SK-N-SH (cell line): ENCODE results near the gene FYN. TPM values are rescaled to one million over a fixed set of nuclear protein-coding genes. Genes with fewer than 3 reads are reported as not detected.

Experiments
- CTCF ChIA-PET: fragments of 300-600, 350-600 bp; formaldehyde crosslinking; extraction: SDS; loops from one replicate; lab custom pipeline; 2021; lab: Yijun Ruan, JAX
- POLR2A ChIA-PET: fragments of 350-600 bp; sonication (Branson Sonifier 250); formaldehyde crosslinking; extraction: SDS; loops from one replicate; lab custom pipeline; 2020; ENCODE audit warnings: antibody characterized with exemption, inconsistent platforms; lab: Yijun Ruan, JAX
- DNase-seq: peaks from one replicate; pipeline ENCODE4 v3.0.0; 2012
- H2AFZ ChIP-seq: fragments of 200-600 bp; sonication (generic); 2 replicates; pipeline ENCODE4 v1.8.1; 2016; ENCODE audit warnings: antibody characterized with exemption, mild to moderate bottlenecking, low read depth
- H3F3A ChIP-seq: fragments of 200-600 bp; sonication (generic); replicated peaks from 2 replicates; pipeline ENCODE3; 2016; ENCODE audit warnings: antibody characterized with exemption, mild to moderate bottlenecking; ENCODE audit not compliant: insufficient read depth
- H3K27ac ChIP-seq, 2 experiments: fragments of 200-500 bp in 1 of 2; fragments of 200-600 bp in 1 of 2; sonication (Bioruptor generic) in 1 of 2; sonication (generic), shearing (Covaris generic) in 1 of 2; 2 replicates each; pipeline versions ENCODE4 v1.5.1 to v1.6.1; 2014 to 2016; ENCODE audit warnings: low read depth in 2 of 2, inconsistent platforms in 1 of 2, low read length in 1 of 2, mild to moderate bottlenecking in 1 of 2, mixed read lengths in 1 of 2
- H3K27me3 ChIP-seq: fragments of 200-600 bp; sonication (generic), shearing (Covaris generic); 2 replicates; pipeline ENCODE4 v1.6.1; 2016; ENCODE audit warnings: mixed run types; ENCODE audit not compliant: insufficient read depth
- H3K36me3 ChIP-seq, 2 experiments: fragments of 200-500 bp in 1 of 2; fragments of 200-600 bp in 1 of 2; sonication (Bioruptor generic) in 1 of 2; sonication (generic) in 1 of 2; replicated peaks in 1 of 2; 2 replicates each; pipeline versions ENCODE3 to v1.5.1; 2014 to 2016; ENCODE audit warnings: low read length in 1 of 2, mild to moderate bottlenecking in 1 of 2; ENCODE audit not compliant: insufficient read depth in 2 of 2, control insufficient read depth in 1 of 2
- H3K4me1 ChIP-seq, 2 experiments: fragments of 200-500 bp in 1 of 2; fragments of 200-600 bp in 1 of 2; sonication (Bioruptor generic) in 1 of 2; sonication (generic), shearing (Covaris generic) in 1 of 2; 2 replicates each; pipeline versions ENCODE4 v1.5.1 to v1.6.1; 2014 to 2016; ENCODE audit warnings: low read depth in 1 of 2, low read length in 1 of 2, mixed run types in 1 of 2; ENCODE audit not compliant: insufficient read depth in 2 of 2, control insufficient read depth in 1 of 2
- H3K4me2 ChIP-seq: fragments of 200-600 bp; sonication (generic), shearing (Covaris generic); 2 replicates; pipeline ENCODE4 v1.6.1; 2017; ENCODE audit warnings: mixed run types
- H3K4me3 ChIP-seq, 2 experiments: fragments of 200-500 bp in 1 of 2; fragments of 200-600 bp in 1 of 2; sonication (Bioruptor generic) in 1 of 2; sonication (generic), shearing (Covaris generic) in 1 of 2; 2 replicates each; pipeline versions ENCODE4 v1.5.1 to v1.8.1; 2014 to 2016; ENCODE audit warnings: low read depth in 2 of 2, inconsistent platforms in 1 of 2, low read length in 1 of 2, mild to moderate bottlenecking in 1 of 2, mixed read lengths in 1 of 2, moderate library complexity in 1 of 2
- H3K79me2 ChIP-seq: fragments of 200-600 bp; sonication (generic); 2 replicates; pipeline ENCODE4 v1.8.1; 2017; ENCODE audit warnings: mild to moderate bottlenecking; ENCODE audit not compliant: insufficient read depth
- H3K9ac ChIP-seq: fragments of 200-600 bp; sonication (generic); 2 replicates; pipeline ENCODE4 v1.6.1; 2017; ENCODE audit warnings: mixed run types
- H3K9me2 ChIP-seq: fragments of 200-600 bp; sonication (generic); 2 replicates; pipeline ENCODE4 v1.6.1; 2017; ENCODE audit warnings: mixed run types
- H3K9me3 ChIP-seq: fragments of 200-600 bp; sonication (generic); 2 replicates; pipeline ENCODE4 v1.6.1; 2017; ENCODE audit warnings: mixed run types, mild to moderate bottlenecking, moderate library complexity
- H4K20me1 ChIP-seq: fragments of 200-600 bp; sonication (generic); 2 replicates; pipeline ENCODE4 v1.6.1; 2017; ENCODE audit warnings: mild to moderate bottlenecking, mixed run types; ENCODE audit not compliant: insufficient read depth
- ELF1 ChIP-seq: IDR thresholded peaks from 2 replicates; pipeline ENCODE4 v1.4.0; 2012
- EP300 ChIP-seq, 2 experiments: IDR thresholded peaks; 2 replicates each; pipeline versions ENCODE4 v1.4.0 to v1.6.1; 2012; ENCODE audit warnings: borderline replicate concordance in 1 of 2, low read depth in 1 of 2, low read length in 1 of 2
- FOSL2 ChIP-seq: IDR thresholded peaks from 2 replicates; pipeline ENCODE4 v1.4.0; 2012; ENCODE audit warnings: low read depth, mild to moderate bottlenecking, moderate library complexity, borderline replicate concordance
- FOXM1 ChIP-seq: IDR thresholded peaks from 2 replicates; pipeline ENCODE4 v1.4.0; 2012; ENCODE audit warnings: low read depth, mild to moderate bottlenecking
- GABPA ChIP-seq: IDR thresholded peaks from 2 replicates; pipeline ENCODE4 v1.4.0; 2012; ENCODE audit warnings: low read depth, mild to moderate bottlenecking
- JUND ChIP-seq: IDR thresholded peaks from 2 replicates; pipeline ENCODE4 v1.4.0; 2012
- NFIC ChIP-seq: IDR thresholded peaks from 2 replicates; pipeline ENCODE4 v1.4.0; 2012; ENCODE audit warnings: borderline replicate concordance
- POLR2AphosphoS5 ChIP-seq: IDR thresholded peaks from 2 replicates; pipeline ENCODE4 v1.6.1; 2012; ENCODE audit warnings: low read depth, low read length
- RAD21 ChIP-seq: IDR thresholded peaks from 2 replicates; pipeline ENCODE4 v1.6.1; 2012; ENCODE audit warnings: mild to moderate bottlenecking, low read length
- RCOR1 ChIP-seq: fragments of 150-350 bp; IDR thresholded peaks from 2 replicates; pipeline ENCODE4 v1.6.1; 2017; ENCODE audit warnings: antibody characterized with exemption, low read length
- RFX5 ChIP-seq: IDR thresholded peaks from 2 replicates; pipeline ENCODE4 v1.6.1; 2012; ENCODE audit warnings: mild to moderate bottlenecking, improper control_type of control experiment, low read length
- SMC3 ChIP-seq: IDR thresholded peaks from 2 replicates; pipeline ENCODE4 v1.6.1; 2012; ENCODE audit warnings: low read depth, low read length, improper control_type of control experiment
- TAF1 ChIP-seq: IDR thresholded peaks from 2 replicates; pipeline ENCODE4 v1.6.1; 2012; ENCODE audit warnings: low read depth, mild to moderate bottlenecking, low read length, moderate library complexity, borderline replicate concordance
- TCF12 ChIP-seq: IDR thresholded peaks from 2 replicates; pipeline ENCODE4 v1.4.0; 2012
- TEAD4 ChIP-seq: IDR thresholded peaks from 2 replicates; pipeline ENCODE4 v1.4.0; 2012; ENCODE audit warnings: mild to moderate bottlenecking, borderline replicate concordance; ENCODE audit not compliant: insufficient read depth
- YY1 ChIP-seq: IDR thresholded peaks from 2 replicates; pipeline ENCODE4 v1.4.0; 2012; ENCODE audit warnings: low read depth, mild to moderate bottlenecking
- WGBS: methylation state at CpG from one replicate; pipeline ENCODE4 v1.1.6; 2017; ENCODE audit warnings: low lambda C conversion rate; 5-methylcytosine and 5-hydroxymethylcytosine counted together
- polyA plus RNA-seq, 3 experiments: library from polyadenylated mRNA; depleted of rRNA; stranded (reverse); fragments of >200 nt; gene quantifications; 2 replicates each; pipeline ENCODE4 v1.2.3, GENCODE V29; 2012
- TF ChIP-seq, protein P1 (sequence below): fragments of 150-350 bp; IDR thresholded peaks from 2 replicates; pipeline ENCODE4 v1.6.1; 2016; ENCODE audit warnings: mild to moderate bottlenecking, low read depth, low read length
- TF ChIP-seq, protein P2 (sequence below): IDR thresholded peaks from 2 replicates; pipeline ENCODE4 v1.4.0; 2012; ENCODE audit warnings: low read depth
- TF ChIP-seq, protein P3 (sequence below): fragments of 150-350 bp; IDR thresholded peaks from 2 replicates; pipeline ENCODE4 v1.6.1; 2017; ENCODE audit warnings: antibody characterized with exemption, low read length, low read depth, borderline replicate concordance
- TF ChIP-seq, protein P4 (sequence below): fragments of 200-600 bp; sonication (generic); IDR thresholded peaks from 2 replicates; pipeline ENCODE4 v1.6.1; 2017; ENCODE audit warnings: antibody characterized with exemption, mild to moderate bottlenecking, moderate library complexity
- TF ChIP-seq, protein P5 (sequence below): IDR thresholded peaks from 2 replicates; pipeline ENCODE4; 2012

FYN gene
- polyA plus RNA-seq, 1 of the 3 experiments (the other 2 are of a cell fraction) = 31.0 TPM

DNA sequence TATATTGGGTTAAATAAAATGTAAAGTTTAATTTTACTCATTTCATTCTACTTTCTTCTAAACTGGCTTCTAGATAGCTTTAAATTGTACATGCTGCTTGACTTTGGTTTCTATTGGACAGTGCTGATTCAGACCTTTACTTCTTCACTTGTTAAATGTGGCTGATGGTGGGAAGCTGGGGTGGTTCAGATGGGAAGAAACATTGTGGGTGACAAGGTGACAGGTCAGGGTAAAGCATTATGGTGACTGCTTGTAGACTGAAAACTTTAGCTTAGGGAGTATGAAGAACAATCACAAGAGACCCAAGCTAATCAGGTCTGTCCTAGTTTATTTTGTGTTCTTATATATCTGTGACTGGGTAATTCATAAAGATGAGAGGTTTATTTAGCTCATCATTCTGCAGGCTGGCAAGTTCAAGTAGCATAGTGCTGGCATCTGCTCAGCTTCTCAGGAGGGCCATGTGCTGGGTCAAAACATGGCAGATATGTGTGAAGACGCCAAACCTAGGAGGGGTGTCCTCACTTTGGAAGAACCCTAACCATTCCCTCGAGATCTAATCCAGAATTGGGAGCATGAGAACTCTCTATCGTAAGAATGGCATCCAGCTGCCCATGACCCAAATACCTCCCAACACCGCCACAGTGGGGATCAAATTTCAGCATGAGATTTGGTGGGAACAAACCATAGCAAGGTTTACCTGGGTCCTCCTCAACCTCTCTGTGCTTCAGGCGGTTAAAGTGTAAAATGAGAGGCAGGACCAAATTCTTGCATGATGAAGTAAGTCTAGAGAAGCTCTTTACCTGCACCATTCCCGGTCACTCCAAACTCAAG lies 102.8 kb downstream of the FYN start:
- Histone ChIP-seq H3K36me3 (peaks cover 0 to 8% of the 10 kb centered on the region in 2 experiments), H3K79me2 (no peaks in the 10 kb centered on the region), H3K9ac (no peak overlapping the region), H3K9me3 (no peaks in the 10 kb centered on the region), H3K27me3 (no peaks in the 10 kb centered on the region), H3K4me2 (no peak overlapping the region), H2AFZ (no peak overlapping the region), H3K4me3 (no peak overlapping the region), H3K4me1 (peaks cover 3 to 10% of the 10 kb centered on the region in 2 experiments; a peak in 3 of 4 replicates), H4K20me1 (no peaks in the 10 kb centered on the region), H3K9me2 (no peaks in the 10 kb centered on the region), H3K27ac (no peak overlapping the region), H3F3A (no peaks in the 10 kb centered on the region)
- no peak for DNase-seq
- no peak for TF ChIP-seq EP300 (IDR thresholded peaks at IDR 0.05; ENCODE audit: borderline replicate concordance in 1 of 2, low read depth in 1 of 2, low read length in 1 of 2)
- TF ChIP-seq POLR2AphosphoS5 = no peak
- TF ChIP-seq ELF1 = no peak
- TF ChIP-seq TAF1 = no peak
- 95% methylated on average over 6 of the region's 6 CpGs for WGBS
- ChIA-PET CTCF (interaction anchor here (0.7 to 1.2 kb wide), 3 partner anchors 15 to 227 kb away, joined by 3 to 4 read pairs (median 3); no protein-coding TSS in a partner anchor), POLR2A (no interaction called here)

DNA sequence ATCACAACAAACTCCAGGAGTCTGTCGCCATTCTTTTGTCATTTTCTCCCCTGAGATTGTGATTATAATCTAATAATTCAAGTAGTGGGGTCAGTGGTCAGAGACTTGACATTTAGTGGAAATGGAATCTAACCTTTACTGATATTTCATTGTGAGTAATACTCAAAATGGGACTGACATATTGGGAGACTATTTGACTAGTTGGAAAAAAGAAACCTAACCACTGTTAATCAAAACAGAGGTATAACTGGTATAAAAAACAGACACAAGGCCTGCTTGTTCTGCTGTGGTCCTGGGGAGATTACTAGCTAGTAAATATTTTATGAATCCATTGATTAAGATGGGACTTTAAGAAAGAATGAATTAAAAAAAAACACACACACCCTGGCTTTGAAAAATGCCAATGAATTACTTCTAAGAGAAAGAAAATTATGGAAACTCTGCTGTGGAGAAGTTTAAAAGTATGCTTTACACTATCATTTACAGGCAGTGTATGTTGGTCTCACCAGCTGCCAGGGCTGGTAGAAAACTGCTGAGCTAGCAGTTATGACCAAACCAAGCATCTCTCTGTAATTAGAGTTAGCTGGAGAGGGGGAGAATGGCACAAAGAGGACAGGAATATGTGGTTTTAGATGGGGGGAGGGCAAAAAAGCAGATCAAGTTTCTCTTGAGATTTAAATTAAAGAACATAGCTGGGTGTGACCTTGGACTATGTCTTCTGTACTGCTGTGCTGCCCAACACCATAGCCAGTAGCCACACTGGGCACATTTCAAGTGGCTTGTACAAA lies 103.7 kb downstream of the FYN start:
- Histone ChIP-seq H3K4me2 (no peak overlapping the region), H3K4me1 (peaks cover 3 to 16% of the 10 kb centered on the region in 2 experiments; a peak in 3 of 4 replicates)
- CTCF ChIA-PET = interaction anchor here (0.7 to 1.2 kb wide), 2 partner anchors 21 to 228 kb away, joined by 3 to 4 read pairs; no protein-coding TSS in a partner anchor

More for the DNA sequence above, 103.7 kb downstream of the FYN start:
- TF ChIP-seq, protein P1, sequence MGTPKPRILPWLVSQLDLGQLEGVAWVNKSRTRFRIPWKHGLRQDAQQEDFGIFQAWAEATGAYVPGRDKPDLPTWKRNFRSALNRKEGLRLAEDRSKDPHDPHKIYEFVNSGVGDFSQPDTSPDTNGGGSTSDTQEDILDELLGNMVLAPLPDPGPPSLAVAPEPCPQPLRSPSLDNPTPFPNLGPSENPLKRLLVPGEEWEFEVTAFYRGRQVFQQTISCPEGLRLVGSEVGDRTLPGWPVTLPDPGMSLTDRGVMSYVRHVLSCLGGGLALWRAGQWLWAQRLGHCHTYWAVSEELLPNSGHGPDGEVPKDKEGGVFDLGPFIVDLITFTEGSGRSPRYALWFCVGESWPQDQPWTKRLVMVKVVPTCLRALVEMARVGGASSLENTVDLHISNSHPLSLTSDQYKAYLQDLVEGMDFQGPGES = no peak
- TF ChIP-seq, protein P2, sequence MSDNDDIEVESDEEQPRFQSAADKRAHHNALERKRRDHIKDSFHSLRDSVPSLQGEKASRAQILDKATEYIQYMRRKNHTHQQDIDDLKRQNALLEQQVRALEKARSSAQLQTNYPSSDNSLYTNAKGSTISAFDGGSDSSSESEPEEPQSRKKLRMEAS = no peak
- no peak for TF ChIP-seq JUND
- TF ChIP-seq, protein P3, sequence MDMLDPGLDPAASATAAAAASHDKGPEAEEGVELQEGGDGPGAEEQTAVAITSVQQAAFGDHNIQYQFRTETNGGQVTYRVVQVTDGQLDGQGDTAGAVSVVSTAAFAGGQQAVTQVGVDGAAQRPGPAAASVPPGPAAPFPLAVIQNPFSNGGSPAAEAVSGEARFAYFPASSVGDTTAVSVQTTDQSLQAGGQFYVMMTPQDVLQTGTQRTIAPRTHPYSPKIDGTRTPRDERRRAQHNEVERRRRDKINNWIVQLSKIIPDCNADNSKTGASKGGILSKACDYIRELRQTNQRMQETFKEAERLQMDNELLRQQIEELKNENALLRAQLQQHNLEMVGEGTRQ = no peak
- no peak for TF ChIP-seq YY1
- TF ChIP-seq FOSL2 = no peak
- no peak for TF ChIP-seq RAD21
- TF ChIP-seq SMC3 = no peak
- no peak for TF ChIP-seq GABPA
- TF ChIP-seq RCOR1 = no peak
- TF ChIP-seq FOXM1 = no peak
- TF ChIP-seq NFIC = no peak
- no peak for TF ChIP-seq TCF12
- TF ChIP-seq TEAD4 = no peak
- TF ChIP-seq, protein P4, sequence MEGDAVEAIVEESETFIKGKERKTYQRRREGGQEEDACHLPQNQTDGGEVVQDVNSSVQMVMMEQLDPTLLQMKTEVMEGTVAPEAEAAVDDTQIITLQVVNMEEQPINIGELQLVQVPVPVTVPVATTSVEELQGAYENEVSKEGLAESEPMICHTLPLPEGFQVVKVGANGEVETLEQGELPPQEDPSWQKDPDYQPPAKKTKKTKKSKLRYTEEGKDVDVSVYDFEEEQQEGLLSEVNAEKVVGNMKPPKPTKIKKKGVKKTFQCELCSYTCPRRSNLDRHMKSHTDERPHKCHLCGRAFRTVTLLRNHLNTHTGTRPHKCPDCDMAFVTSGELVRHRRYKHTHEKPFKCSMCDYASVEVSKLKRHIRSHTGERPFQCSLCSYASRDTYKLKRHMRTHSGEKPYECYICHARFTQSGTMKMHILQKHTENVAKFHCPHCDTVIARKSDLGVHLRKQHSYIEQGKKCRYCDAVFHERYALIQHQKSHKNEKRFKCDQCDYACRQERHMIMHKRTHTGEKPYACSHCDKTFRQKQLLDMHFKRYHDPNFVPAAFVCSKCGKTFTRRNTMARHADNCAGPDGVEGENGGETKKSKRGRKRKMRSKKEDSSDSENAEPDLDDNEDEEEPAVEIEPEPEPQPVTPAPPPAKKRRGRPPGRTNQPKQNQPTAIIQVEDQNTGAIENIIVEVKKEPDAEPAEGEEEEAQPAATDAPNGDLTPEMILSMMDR = no peak
- TF ChIP-seq, protein P5, sequence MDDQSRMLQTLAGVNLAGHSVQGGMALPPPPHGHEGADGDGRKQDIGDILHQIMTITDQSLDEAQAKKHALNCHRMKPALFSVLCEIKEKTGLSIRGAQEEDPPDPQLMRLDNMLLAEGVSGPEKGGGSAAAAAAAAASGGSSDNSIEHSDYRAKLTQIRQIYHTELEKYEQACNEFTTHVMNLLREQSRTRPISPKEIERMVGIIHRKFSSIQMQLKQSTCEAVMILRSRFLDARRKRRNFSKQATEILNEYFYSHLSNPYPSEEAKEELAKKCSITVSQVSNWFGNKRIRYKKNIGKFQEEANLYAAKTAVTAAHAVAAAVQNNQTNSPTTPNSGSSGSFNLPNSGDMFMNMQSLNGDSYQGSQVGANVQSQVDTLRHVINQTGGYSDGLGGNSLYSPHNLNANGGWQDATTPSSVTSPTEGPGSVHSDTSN = no peak
- TF ChIP-seq RFX5 = no peak
- Histone ChIP-seq H3K9ac (no peak overlapping the region), H3K9me2 (no peaks in the 10 kb centered on the region), H3K79me2 (peaks cover 8% of the 10 kb centered on the region; the same call in 1 of the 2 replicates), H3K9me3 (no peaks in the 10 kb centered on the region), H2AFZ (no peak overlapping the region), H3K4me3 (no peak overlapping the region), H3F3A (no peaks in the 10 kb centered on the region), H3K27me3 (no peaks in the 10 kb centered on the region), H3K36me3 (peaks cover 0 to 5% of the 10 kb centered on the region in 2 experiments), H3K27ac (no peak overlapping the region), H4K20me1 (no peaks in the 10 kb centered on the region)
- 84% methylated on average over 1 of the region's 1 CpG for WGBS
- POLR2A ChIA-PET = no interaction called here
- no peak for DNase-seq
